H7 (cell line): ENCODE measurements around the gene CRLF1. TPM values are rescaled to one million over a fixed set of nuclear protein-coding genes. Genes with fewer than 3 reads are reported as not detected.
"Not testable (repeated sequence)": the region's sequence is repeated elsewhere in the genome, so short reads cannot be mapped to it uniquely, and the experiment has no call there.

Experiments used
- DNase-seq: peaks from one replicate; pipeline ENCODE4 v3.0.0; 2012
- H3K27me3 ChIP-seq: 2 replicates; pipeline ENCODE4 v1.6.0; 2011; ENCODE audit warnings: mild to moderate bottlenecking, low read length; ENCODE audit not compliant: control insufficient read depth, insufficient read depth
- H3K36me3 ChIP-seq: replicated peaks from 2 replicates; pipeline ENCODE4 v1.5.1; 2011; ENCODE audit warnings: low read length; ENCODE audit not compliant: control insufficient read depth, insufficient read depth
- H3K4me3 ChIP-seq: 2 replicates; pipeline ENCODE4 v1.5.1; 2011; ENCODE audit warnings: low read depth, mild to moderate bottlenecking, control low read depth, low read length, moderate library complexity; ENCODE audit not compliant: insufficient read depth
- total RNA-seq: library from RNA; depleted of rRNA; stranded (reverse); fragments of >200 nt; shearing (Covaris generic); gene quantifications from 2 replicates; pipeline ENCODE4 v1.2.3, GENCODE V29; 2014

Gene CRLF1
- total RNA-seq, 1 experiment from 2014 or later: 52.8 TPM

GRCh38 chr19:18594824-18595373 lies 11.7 kb downstream of the CRLF1 start:
- Histone ChIP-seq H3K27me3 (0 out of 2 replicates have a peak, but pooled peaks cover 1% of the 10 kb centered on the region), H3K4me3 (peak overlapping the region; percentile 47)
- peak; percentile 87 for DNase-seq

GRCh38 chr19:18594096-18594823 lies 12.3 kb downstream of the CRLF1 start:
- peak; percentile 98 for DNase-seq
- H3K27me3 ChIP-seq: 0 out of 2 replicates have a peak, but pooled peaks cover 1% of the 10 kb centered on the region
- H3K36me3 ChIP-seq: peaks cover 2% of the 10 kb centered on the region; the same call in 1 of the 2 replicates
- H3K4me3 ChIP-seq: peak overlapping the region; percentile 47

More at GRCh38 chr19:18594824-18595373, 11.7 kb downstream of the CRLF1 start:
- peaks cover 2% of the 10 kb centered on the region; the same call in 1 of the 2 replicates for H3K36me3 ChIP-seq

- Histone ChIP-seq H3K36me3 (peaks cover 2% of the 10 kb centered on the region; the same call in 1 of the 2 replicates), H3K4me3 (peak overlapping the region; percentile 47), H3K27me3 (0 out of 2 replicates have a peak, but pooled peaks cover under 1% of the 10 kb centered on the region)
- DNase-seq: peak; percentile 88
Observed at GRCh38 chr19:18593367-18594095, 13.1 kb downstream of the CRLF1 start.

- not testable (repeated sequence) for H3K27me3 ChIP-seq, H3K4me3 ChIP-seq, H3K36me3 ChIP-seq, DNase-seq
Observed at GRCh38 chr19:18592732-18593131, 13.9 kb downstream of the CRLF1 start.

DNA sequence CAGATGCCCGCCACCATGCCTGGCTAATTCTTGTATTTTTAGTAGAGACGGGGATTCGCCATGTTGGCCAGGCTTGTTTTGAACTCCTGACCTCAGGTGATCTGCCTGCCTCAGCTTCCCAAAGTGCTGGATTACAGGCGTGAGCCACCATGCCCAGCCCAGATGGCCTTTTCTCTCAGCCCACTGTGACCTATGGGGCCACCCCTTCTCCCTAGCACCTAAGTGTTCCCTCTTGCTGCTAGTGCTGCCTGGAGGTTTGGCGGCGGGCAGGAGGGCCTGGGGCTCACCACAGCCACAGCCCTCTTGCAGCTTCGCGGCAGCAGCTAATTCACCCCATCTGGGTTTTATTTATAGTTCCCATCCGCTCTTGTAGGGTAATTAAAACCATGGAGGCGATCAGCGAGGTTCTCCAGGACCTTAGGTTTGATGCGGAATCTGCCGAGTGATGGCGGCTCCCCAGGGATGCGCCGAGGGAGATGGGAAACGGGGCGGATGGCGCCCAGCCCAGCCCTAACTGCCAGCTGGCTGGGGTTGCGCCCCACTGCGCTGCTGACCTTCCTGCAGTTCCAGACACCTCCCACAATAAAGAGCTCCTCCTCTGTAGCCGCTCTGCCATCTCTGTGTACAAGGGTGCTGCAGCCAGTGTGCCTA lies 14.7 kb downstream of the CRLF1 start:
- Histone ChIP-seq H3K36me3 (peaks cover 2% of the 10 kb centered on the region; the same call in 1 of the 2 replicates), H3K27me3 (no peaks in the 10 kb centered on the region)
- no peak for DNase-seq

DNA sequence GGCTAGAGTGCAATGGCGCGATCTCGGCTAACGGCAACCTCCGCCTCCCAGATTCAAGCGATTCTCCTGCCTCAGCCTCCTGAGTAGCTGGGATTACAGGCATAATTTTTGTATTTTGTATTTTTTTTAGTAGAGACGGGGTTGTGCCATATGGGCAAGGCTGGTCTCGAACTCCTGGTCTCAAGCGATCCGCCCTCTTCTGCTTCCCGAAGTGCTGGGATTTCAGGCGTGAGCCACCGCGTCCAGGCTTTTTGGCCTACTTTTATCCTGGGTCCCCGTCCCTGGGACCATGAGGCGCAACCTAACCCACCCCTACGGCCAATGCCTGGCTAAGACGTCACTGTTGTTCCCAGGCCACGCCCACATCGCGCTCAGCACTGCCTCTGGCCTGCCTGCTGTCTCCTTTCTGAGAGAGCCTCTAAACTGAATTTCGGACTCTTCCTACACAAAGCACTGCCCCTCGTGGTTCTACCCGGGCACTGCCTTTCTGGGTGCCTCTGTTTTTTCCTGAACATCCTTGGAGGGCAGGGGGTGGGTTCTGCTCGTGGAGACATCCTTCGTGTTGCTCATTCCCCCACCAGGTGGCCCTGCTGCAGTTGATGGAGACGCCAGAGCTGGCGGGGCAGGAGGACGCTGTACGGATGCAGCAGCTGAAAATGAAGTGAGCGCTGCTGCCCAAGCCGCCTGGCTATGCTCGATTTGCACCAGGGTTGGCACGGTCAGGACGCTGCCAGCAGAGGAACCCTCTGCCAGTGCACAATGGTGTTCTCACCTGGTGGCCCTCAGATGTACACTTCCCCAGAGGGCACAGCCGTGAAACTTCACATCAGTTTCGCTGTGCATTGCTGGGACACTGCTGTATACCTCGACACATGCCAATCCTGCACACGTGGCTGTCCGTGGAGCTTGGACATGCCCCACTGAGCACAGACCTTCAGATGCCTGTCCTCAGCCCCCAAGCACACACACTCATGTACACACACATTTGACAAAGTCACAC lies 16.0 kb downstream of the CRLF1 start:
- DNase-seq: peak; percentile 93
- peak overlapping the region; percentile 91 for H3K4me3 ChIP-seq

More for the DNA sequence above, 14.7 kb downstream of the CRLF1 start:
- no peak overlapping the region for H3K4me3 ChIP-seq

GRCh38 chr19:18589380-18590272 lies 17.0 kb downstream of the CRLF1 start:
- peak overlapping the region; percentile 91 for H3K4me3 ChIP-seq
- DNase-seq: peak; percentile 88
- H3K27me3 ChIP-seq: no peaks in the 10 kb centered on the region
- peaks cover 2% of the 10 kb centered on the region; the same call in 1 of the 2 replicates for H3K36me3 ChIP-seq

More for the DNA sequence above, 16.0 kb downstream of the CRLF1 start:
- H3K27me3 ChIP-seq: no peaks in the 10 kb centered on the region
- H3K36me3 ChIP-seq: peaks cover 2% of the 10 kb centered on the region; the same call in 1 of the 2 replicates

GRCh38 chr19:18588611-18589379 lies 17.8 kb downstream of the CRLF1 start, which contains the start of gene REX1BD:
Gene REX1BD (plus strand): TSS chr19:18588798. CDS start chr19:18588802, 4 bp downstream.
- Histone ChIP-seq H3K27me3 (no peaks in the 10 kb centered on the region), H3K36me3 (peaks cover 2% of the 10 kb centered on the region; the same call in 1 of the 2 replicates), H3K4me3 (peak within 1 kb of the TSS; percentile 91)
- DNase-seq: peak; percentile 94

- H3K36me3 ChIP-seq: peaks cover 2% of the 10 kb centered on the region; the same call in 1 of the 2 replicates
- peak; percentile 43 for DNase-seq
- H3K4me3 ChIP-seq: peak overlapping the region; percentile 91
- H3K27me3 ChIP-seq: no peaks in the 10 kb centered on the region
Observed at GRCh38 chr19:18587962-18588610, 18.5 kb downstream of the CRLF1 start.

- H3K4me3 ChIP-seq: no peak overlapping the region
- no peak for DNase-seq
- H3K27me3 ChIP-seq: no peaks in the 10 kb centered on the region
- peaks cover 2% of the 10 kb centered on the region; the same call in 1 of the 2 replicates for H3K36me3 ChIP-seq
Observed at GRCh38 chr19:18587561-18587960, 19.0 kb downstream of the CRLF1 start.

DNA sequence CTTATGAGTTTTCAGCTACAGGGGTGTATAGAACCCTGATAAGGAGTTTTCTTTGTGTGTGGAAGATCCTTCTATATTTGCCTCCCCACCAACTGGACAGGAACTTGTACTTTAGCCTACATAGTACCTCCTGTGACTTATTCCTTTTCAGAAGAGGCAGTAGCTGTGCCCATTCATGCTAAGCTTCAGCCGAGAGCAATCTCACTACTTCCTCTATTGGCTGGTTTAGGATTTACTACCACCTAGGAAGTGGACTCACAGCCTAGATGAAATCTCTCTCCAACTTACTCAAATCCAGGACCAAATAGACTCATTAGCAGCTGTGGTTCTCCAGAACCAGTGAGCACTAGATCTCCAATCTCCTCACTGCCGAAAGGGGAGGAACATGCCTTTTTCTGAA lies 20.3 kb downstream of the CRLF1 start:
- DNase-seq: no peak

More for the DNA sequence above, 20.3 kb downstream of the CRLF1 start:
- no peaks in the 10 kb centered on the region for H3K27me3 ChIP-seq
- no peak overlapping the region for H3K4me3 ChIP-seq
- H3K36me3 ChIP-seq: peaks cover 2% of the 10 kb centered on the region; the same call in 1 of the 2 replicates
